Right kidney (tissue), 1 donor: Measurements from ENCODE around the gene PPP1R9A.
A peak's percentile ranks its signal among the peaks of the same experiment; 100 is the strongest.

Experiments
- DNase-seq: peaks from one replicate; pipeline ENCODE4 v3.0.0-alpha.2; 2016

The PPP1R9A gene

DNA sequence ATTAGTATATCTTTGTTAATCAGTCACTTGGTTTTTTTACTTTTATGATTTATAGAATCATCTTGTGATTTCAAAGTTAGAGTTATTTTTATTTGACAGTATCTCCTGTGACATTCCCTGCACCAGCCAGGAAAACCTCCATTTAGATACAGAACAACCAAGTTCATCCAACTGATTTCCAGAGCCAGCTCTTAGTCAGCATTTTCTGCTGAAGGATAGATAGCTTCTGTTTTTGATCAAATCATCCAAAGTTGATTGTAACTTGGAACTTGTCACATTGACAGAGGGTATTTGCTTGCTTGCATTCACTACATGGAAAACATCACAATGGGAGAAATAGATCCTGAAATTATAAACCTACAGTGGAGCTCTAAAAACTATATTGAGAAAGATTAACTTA, 294.3 kb downstream of the PPP1R9A start:
- no peak for DNase-seq

- DNase-seq, result no peak
Measured at GRCh38 chr7:95204618-95205017, 297.2 kb downstream of the PPP1R9A start.

DNA sequence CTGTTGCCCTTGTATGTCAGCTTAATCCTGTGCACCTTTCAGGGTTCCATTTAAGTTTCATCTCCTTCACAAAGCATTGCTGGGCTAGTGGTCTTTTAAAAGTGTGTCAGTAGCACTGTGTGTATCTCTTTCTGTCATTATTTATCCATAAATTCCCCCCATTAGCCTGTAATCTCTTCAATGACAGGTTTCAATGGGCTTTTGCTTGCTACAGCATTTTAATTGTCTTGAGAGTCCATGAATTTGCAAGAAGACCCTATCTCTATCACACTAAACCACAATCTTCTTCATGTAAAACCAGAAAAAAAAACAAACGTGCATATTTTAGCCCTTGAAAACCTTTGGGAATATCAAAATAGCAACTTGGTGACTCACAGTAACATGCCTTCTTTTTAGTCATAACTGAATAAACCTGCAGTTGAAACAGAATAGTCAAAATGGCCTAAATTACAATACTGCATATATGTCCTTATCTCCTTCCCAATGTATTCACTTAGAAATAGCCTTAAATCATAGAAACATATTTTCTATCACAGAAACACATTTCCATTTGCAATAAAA, 298.4 kb downstream of the PPP1R9A start:
- no peak for DNase-seq

DNA sequence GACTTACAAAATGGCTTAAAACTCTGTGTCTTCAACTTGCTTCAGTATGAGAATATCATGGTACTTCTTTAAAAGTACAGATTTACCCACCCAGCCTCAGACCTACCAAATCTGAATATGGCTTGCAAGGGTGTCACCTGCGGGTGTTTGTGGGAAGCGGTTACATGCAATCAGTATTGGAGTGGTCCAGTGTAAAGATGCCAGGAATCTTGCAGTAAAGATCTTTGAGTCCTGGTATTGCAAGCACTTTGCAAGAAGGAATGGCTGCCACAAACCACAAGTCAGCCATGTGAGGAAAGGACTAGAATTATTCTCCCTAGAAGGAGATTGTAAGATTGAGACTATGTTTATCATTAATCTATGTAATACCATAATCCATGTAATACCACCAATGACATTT, 301.9 kb downstream of the PPP1R9A start:
- no peak for DNase-seq

DNA sequence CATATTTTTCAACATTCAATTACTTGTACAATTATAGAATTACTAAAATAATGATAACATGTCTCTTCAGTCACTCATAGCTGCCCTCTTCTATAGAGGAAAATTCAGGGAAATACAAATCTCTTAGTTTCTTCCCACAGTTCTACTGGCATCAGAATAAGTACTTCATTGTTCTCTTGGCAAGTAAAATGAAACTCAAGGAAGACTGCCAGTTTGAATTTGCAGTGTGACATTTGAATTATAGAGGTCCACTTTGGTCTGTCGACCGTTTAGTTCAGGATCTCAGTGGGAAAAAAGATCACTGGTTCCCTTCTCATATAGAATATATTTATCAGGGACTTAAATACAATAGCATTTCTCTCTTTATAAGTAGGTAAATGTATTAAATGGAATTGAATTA, 302.4 kb downstream of the PPP1R9A start:
- no peak for DNase-seq

DNA sequence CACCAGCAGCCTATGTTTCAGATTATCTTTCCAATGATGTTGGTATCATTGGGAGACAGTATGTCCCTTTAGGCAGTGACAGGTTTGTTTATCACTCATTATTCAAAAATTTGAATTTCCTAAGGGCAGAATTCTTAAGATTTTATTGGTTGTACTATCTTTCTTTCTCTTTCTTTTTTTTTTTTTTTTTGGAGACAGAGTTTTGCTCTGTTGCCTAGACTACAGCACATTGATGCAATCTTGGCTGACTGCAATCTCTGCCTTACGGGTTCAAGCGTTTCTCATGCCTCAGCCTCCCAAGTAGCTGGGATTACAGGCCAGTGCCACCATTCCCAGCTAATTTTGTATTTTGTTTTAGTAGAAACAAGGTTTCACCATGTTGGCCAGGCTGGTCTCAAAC, 305.8 kb downstream of the PPP1R9A start:
- no peak for DNase-seq

- DNase-seq, result no peak
Measured at GRCh38 chr7:95213809-95214492, 306.6 kb downstream of the PPP1R9A start.

- DNase-seq, result no peak
Measured at GRCh38 chr7:95219721-95220120, 312.3 kb downstream of the PPP1R9A start.

- DNase-seq, result no peak
Measured at GRCh38 chr7:95220328-95220727, 312.9 kb downstream of the PPP1R9A start.

GRCh38 chr7:95225301-95225700, 317.9 kb downstream of the PPP1R9A start:
- no peak for DNase-seq

- no peak for DNase-seq
Measured at GRCh38 chr7:95229301-95229700, 321.9 kb downstream of the PPP1R9A start.

DNA sequence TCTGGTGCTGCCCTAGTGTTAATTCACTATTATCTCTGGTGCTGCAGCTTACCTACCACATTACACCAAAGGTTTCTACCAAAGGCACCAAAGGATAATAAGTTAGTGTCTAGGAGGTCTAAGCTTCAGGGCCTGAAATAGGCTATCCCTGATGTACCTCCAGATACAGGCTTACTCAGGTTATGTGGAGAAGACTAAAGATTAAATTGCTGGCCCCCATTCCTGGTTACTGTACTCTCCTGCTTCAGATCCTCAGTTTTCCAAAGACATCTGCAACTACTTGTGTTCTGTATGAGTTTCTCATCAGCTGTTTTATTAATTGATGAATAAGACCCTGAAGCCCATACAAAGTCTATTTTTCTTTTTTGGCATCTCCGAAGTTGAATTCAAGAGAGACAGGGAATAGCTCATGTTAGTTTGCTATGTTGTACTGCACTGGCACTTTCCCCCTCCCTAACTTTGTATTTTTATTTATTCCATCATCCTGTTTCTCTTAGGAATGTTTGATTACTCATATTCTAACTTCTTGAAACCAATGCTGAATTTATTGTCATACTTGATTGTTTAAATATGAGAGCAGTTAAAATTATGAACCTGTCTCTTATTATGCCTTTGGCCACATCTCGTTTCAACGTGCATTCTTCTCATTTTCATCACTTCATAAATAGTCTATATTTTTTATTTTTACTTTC, 331.0 kb downstream of the PPP1R9A start:
- DNase-seq, result no peak

GRCh38 chr7:95240921-95241320, 333.5 kb downstream of the PPP1R9A start:
- DNase-seq, result no peak

DNA sequence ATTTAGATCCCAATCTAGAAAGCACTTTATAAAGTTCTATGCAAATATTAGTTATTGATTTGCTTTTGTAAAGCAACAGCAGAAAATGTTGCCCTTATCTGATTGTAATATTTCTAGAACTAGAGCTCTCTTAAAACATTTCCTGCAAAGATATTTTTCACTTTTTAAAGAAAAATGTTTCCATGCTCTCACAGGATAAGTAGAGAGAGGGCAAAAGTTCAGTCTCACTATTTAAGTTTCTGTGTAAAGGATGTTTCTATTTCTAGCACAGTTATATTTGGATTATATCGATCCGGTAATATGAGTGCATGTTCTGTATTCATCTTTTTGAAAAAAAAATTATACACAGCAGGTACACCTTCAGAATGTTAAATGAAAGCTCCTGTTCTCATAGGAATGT, 334.9 kb downstream of the PPP1R9A start:
- no peak for DNase-seq

DNA sequence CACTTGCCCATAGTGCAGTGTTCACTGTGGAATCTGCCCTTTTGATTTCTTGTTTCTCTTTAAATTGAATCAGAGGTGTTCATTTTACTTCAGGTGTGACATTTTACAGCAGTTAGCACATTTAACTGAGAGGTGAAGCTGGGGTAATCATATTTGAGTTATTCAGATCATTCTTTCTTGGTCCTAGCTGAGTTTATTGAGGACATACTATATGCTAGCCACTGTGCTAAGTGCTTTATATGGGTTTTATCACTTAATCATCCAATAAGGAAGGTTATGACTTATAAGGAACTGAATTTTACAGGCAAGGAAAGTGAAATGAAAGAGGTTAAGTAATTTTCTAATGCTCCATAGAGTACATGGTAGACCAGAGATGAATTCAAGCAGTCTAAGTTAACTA, 337.2 kb downstream of the PPP1R9A start:
- DNase-seq, result no peak

DNA sequence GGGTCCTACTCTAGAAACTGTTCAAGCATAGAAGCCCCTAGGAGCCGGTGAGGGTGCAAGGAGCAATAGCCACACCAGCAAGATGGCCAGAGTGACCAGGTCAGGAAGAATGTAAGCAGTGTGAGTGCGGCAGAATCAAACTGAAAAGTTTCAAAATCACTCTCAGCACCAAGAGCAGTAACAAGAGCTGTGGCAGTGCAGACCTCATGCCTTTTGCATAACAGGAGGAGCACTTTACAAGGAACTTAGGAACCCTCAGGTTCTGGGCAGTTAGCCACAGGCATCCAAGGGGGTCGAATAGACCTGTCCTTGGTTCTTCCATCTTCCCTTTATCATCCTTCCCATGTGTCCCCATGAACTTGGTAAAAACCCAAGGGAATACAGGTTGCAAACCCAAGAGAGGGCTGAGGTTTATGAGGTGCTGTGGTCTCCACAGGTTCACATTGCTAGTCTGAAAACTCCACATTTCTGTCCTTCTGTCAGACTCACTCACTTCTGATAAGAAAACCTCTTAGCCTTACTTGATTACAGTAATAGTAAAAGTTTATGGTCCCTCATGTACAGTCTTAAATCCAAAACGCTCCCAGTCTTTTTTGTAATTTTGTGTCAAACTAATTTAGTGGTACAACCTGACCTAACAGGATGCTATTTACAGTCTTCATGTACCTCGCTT, 338.6 kb downstream of the PPP1R9A start:
- peak; percentile 28 for DNase-seq

DNA sequence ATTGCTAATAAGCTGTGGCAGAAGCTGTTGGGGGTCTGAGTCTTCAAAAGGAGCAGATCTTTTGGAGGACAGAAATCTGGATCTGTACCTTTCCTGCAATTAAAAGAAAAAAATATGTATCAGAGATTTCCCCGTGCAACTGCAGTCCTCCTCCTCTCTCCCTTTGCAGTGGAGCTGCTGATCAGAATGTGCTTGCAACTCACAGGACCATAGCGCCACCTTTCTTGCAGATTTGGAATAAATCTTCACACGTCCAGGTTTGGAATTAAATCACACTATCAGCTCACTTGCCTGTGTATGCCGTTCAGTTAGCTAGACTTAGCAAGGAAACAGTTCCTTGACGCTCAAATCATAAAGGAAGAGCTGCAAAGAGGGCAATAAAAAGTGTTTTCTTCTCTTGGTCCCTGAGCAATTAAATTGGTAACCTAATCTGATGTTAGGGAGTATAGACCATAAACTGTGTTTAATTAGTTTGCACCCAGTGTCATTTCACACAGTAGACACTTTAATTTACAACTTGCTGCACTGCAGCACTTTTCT, 339.5 kb downstream of the PPP1R9A start:
- DNase-seq, result peak; percentile 68

DNA sequence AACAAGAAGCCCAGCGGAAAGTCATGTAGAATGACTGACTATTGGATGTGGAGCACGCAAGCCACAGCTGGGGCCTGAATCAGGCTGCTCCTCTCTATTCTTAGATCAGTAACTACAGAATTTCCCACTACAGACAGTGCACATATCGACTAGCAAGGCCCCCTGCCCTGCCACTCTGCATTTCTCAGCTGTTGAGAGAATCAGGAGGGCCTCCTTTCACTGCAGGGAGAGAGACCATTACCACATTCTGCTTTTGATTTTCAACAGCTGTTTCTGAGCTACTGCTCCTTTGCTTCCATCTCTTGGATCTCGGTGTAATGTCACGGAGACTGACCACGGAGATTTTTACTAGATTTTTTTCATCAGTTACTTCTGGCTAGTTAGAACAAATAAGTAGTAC, 343.2 kb downstream of the PPP1R9A start:
- no peak for DNase-seq

DNA sequence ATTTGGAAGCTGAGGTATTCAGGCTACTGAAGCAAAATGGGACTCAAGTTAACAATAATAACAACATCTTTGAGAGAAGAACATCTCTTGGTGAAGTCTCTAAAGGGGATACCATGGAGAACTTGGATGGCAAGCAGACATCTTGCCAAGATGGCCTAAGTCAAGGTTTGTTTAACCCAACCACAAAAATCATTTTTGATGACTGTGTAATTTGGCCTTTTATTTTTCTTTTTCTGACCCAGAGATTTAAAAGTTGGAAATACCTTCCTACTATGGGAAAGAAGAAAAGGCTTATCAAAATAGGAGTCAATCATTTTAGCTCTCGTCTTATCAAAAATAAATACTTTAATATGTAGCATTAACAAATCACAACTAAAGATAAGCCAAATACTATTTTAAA, 344.6 kb downstream of the PPP1R9A start:
- no peak for DNase-seq

DNA sequence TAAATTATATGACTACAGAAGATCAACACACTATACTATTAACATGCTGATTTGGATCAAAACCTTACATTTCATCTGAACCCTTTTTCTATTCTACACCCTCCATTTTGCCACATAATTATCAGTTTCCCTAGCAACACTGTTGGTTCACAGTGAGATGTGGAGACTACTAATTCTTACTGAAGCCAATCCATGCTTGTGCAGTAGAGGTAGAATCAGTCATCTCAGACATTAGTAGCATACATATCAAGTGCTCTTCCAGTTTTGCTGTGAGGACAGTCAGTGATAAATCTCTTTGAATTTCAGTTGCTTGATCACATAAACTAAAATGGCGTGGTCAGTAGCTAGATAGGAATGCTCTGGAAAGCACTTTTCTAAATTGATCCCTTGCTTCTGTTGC, 346.6 kb downstream of the PPP1R9A start:
- DNase-seq, result no peak

DNA sequence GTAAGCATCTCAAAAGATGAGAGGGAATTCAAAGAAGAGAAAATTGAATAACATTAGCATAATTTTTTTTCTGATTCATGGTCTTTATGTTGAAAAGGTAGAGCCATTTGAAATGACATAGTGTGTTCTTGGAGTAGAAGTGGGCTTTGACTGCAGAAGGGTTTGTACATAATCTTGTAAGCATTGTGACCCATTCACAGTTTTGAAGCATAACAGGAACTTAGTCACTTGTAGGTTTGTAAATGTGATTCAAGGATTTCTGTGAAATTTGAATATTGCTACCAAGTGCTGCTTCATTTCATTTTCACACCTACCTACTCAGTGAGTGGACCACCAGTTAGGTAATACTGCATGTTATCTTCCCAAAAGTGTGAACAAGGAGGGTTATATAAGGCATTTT, 348.3 kb downstream of the PPP1R9A start:
- no peak for DNase-seq

DNA sequence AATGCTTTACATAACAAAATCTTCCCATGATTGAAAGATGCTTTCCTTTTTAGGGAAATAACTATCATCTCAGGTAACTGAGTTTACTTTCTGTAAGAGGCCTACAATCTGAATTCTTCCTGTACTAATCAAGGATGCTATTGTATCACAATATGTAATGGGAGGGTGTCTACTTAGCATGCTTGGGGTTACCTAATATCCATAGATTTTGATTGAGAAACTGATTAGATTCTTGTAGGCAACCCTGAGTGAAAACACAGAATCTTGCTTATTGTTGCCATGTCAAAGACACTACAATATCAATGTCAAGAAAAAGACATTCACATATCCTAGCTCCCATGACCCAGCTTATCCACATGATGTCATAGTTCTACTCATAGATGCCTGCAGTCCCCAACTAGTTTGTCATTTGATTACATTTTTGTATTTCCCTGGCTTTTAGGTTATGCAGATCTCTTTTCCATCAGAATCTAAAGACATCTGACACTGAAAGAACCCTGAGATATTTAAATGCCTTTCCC, 354.6 kb downstream of the PPP1R9A start:
- no peak for DNase-seq

GRCh38 chr7:95262875-95263274, 355.5 kb downstream of the PPP1R9A start:
- no peak for DNase-seq
